Testis (tissue), 3 donors: ENCODE results near the gene TCF15. TPM values are rescaled to one million over a fixed set of nuclear protein-coding genes. Genes with fewer than 3 reads are reported as not detected.

ENCODE experiments used
- DNase-seq: peaks from one replicate; pipeline ENCODE4 v3.0.0-alpha.2; 2019
- H3K27ac ChIP-seq, 2 donors: fragments of 200-600 bp; sonication (generic); one replicate each; pipeline ENCODE4 v1.5.1; 2019
- H3K27me3 ChIP-seq: fragments of 200-600 bp; sonication (generic); one replicate; pipeline ENCODE4 v1.5.1; 2019
- H3K36me3 ChIP-seq: fragments of 200-600 bp; sonication (generic); one replicate; pipeline ENCODE4 v1.5.1; 2017; ENCODE audit warnings: low read depth; ENCODE audit errors: missing control alignments
- H3K4me1 ChIP-seq: fragments of 200-600 bp; sonication (generic); one replicate; pipeline ENCODE4 v1.5.1; 2019
- H3K4me3 ChIP-seq, 2 donors: fragments of 200-600 bp; sonication (generic); one replicate each; pipeline ENCODE4 v1.5.1; 2017 to 2019
- H3K9me3 ChIP-seq: fragments of 200-600 bp; sonication (generic); one replicate; pipeline ENCODE4 v1.5.1; 2017
- CTCF ChIP-seq, 3 experiments: fragments of 450-650 bp in 2 of 3; fragments of 200-600 bp in 1 of 3; sonication (generic) in 1 of 3; IDR thresholded peaks; one replicate each; pipeline ENCODE4 v1.5.1; 2016 to 2019; ENCODE audit warnings: antibody characterized with exemption in 3 of 3, mild to moderate bottlenecking in 2 of 3, moderate library complexity in 1 of 3
- POLR2A ChIP-seq: fragments of 450-650 bp; IDR thresholded peaks from one replicate; pipeline ENCODE4 v1.6.1; 2017; ENCODE audit warnings: antibody characterized with exemption, mild to moderate bottlenecking, moderate library complexity
- WGBS, 2 donors: methylation state at CpG; one replicate each; pipeline ENCODE4 v1.1.5; 2018; 5-methylcytosine and 5-hydroxymethylcytosine counted together
- intact Hi-C: fragments of 100-400 bp; cut with DNase I; formaldehyde crosslinking; loops from one replicate; pipeline ENCODE4 v1.15.1; 2023; ENCODE audit warnings: low total_unique reads
- polyA plus RNA-seq: library from polyadenylated mRNA; stranded (reverse); fragments of 350-450 nt; fragmentation: Illumina TruSeq; extraction: RNeasy Lipid Tissue Mini Kit (QIAGEN cat#74804); gene quantifications from one replicate; pipeline ENCODE4 v1.2.3, GENCODE V29; 2014; ENCODE audit warnings: low read depth, low replicate concordance; ENCODE audit not compliant: insufficient read depth
- total RNA-seq, 2 donors: library from RNA; depleted of rRNA; stranded (reverse); fragments of >200 nt; gene quantifications; one replicate each; pipeline ENCODE4 v1.2.3, GENCODE V29; 2016

The TCF15 gene
- total and polyA plus RNA-seq, 3 donors from 2014 or later, result 2.0 to 3.7 (median 2.7) TPM

GRCh38 chr20:588932-589672 is 21.0 kb downstream of the TCF15 start:
- H3K36me3 ChIP-seq, result no peaks in the 10 kb centered on the region
- no peak overlapping the region for H3K27ac ChIP-seq
- intact Hi-C loops, result no loop called here
- TF ChIP-seq POLR2A (no peak), CTCF (IDR thresholded peaks at IDR 0.05) (no peak)
- no peaks in the 10 kb centered on the region for H3K27me3 ChIP-seq
- no peaks in the 10 kb centered on the region for H3K9me3 ChIP-seq
- H3K4me3 ChIP-seq, result no peak overlapping the region
- no peaks in the 10 kb centered on the region for H3K4me1 ChIP-seq
- 83 to 91% methylated on average over 10 of the region's 10 CpGs for WGBS, 2 donors
- no peak for DNase-seq

GRCh38 chr20:588476-588875 is 21.6 kb downstream of the TCF15 start:
- WGBS, 2 donors, result 64 to 69% methylated on average over 3 of the region's 3 CpGs
- Histone ChIP-seq H3K4me1 (no peaks in the 10 kb centered on the region), H3K9me3 (no peaks in the 10 kb centered on the region), H3K36me3 (no peaks in the 10 kb centered on the region), H3K27ac (no peak overlapping the region), H3K4me3 (no peak overlapping the region), H3K27me3 (no peaks in the 10 kb centered on the region)
- intact Hi-C loops, result no loop called here
- no peak for DNase-seq
- TF ChIP-seq POLR2A (no peak), CTCF (IDR thresholded peaks at IDR 0.05) (no peak)

GRCh38 chr20:584971-585301 is 25.2 kb downstream of the TCF15 start:
- intact Hi-C loops, result no loop called here
- Histone ChIP-seq H3K27ac (no peak overlapping the region), H3K4me1 (no peaks in the 10 kb centered on the region), H3K27me3 (no peaks in the 10 kb centered on the region), H3K4me3 (no peak overlapping the region), H3K36me3 (no peaks in the 10 kb centered on the region), H3K9me3 (no peaks in the 10 kb centered on the region)
- TF ChIP-seq CTCF (IDR thresholded peaks at IDR 0.05), result no peak
- TF ChIP-seq POLR2A, result no peak
- WGBS, 2 donors, result 80 to 82% methylated on average over 7 of the region's 7 CpGs
- no peak for DNase-seq

- no peak for DNase-seq
These were observed 25.7 kb downstream of the TCF15 start for GRCh38 chr20:584161-584970.

More at GRCh38 chr20:584161-584970, 25.7 kb downstream of the TCF15 start:
- WGBS, 2 donors, result 82 to 86% methylated on average over 8 of the region's 8 CpGs
- Histone ChIP-seq H3K27ac (no peak overlapping the region), H3K9me3 (no peaks in the 10 kb centered on the region), H3K4me1 (no peaks in the 10 kb centered on the region), H3K36me3 (no peaks in the 10 kb centered on the region), H3K4me3 (no peak overlapping the region), H3K27me3 (no peaks in the 10 kb centered on the region)
- intact Hi-C loops, result no loop called here
- no peak for TF ChIP-seq POLR2A
- TF ChIP-seq CTCF (IDR thresholded peaks at IDR 0.05), result no peak
